NCI-H345 treated with DMSO at 0.1 percent for 48 hours (cell line): ENCODE measurements around the gene SLC41A1.
A peak's percentile ranks its signal among the peaks of the same experiment; 100 is the strongest.

Experiments
- DNase-seq: peaks from one replicate; lab custom pipeline; 2025; ENCODE audit not compliant: unreplicated experiment; lab: John Stamatoyannopoulos, UW

The SLC41A1 gene

GRCh38 chr1:205760606-205761005 is 52.4 kb downstream of the SLC41A1 start:
- DNase-seq = no peak

GRCh38 chr1:205756552-205756951 is 56.4 kb downstream of the SLC41A1 start:
- DNase-seq = no peak

DNA sequence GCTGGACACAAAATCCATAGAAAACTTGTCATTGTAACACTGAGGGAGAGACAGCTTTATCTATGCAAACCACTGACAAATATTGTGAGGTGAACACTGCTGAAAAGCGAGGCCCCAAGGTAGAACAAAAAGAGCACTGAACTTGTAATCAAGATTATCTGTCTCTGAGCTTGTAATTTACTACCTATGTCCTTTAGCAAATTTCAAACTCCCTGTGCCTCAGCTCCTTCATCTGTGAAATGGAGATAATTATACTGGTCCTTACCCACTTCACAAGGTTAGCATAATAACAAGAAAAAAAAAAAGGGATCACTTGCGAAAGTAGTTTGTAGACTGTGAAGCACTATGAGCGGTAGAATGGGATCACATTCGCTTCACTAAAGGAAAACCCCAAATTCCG is 58.1 kb downstream of the SLC41A1 start:
- no peak for DNase-seq

DNA sequence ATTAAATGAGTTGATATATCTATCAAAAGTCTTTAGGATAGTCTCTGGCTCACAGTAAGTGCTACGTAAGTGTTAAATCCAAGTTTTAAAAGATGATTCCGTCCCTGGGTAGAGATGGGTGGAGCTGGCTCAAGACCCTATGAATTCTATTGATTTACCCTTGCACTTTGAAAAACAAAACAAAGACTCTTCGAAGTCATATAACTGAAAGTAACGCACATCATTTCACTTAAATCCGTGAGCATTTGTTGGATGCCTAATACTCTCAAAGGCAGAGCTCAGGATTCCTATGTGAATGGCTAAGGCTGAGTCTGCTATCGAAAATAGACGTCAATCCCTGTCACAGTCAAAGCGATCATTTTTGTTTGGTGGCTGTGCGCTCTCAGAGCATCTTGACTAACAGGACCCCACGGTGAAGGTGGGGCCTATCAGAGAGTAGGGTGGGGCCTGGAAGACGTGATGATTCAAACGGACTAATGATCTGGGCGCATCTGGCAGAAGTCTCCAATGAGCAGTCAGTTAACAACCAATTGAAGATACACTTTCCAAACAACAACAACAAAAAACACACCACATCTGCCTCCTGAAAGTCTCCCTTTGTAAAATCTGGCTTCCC is 61.9 kb downstream of the SLC41A1 start:
- no peak for DNase-seq

DNA sequence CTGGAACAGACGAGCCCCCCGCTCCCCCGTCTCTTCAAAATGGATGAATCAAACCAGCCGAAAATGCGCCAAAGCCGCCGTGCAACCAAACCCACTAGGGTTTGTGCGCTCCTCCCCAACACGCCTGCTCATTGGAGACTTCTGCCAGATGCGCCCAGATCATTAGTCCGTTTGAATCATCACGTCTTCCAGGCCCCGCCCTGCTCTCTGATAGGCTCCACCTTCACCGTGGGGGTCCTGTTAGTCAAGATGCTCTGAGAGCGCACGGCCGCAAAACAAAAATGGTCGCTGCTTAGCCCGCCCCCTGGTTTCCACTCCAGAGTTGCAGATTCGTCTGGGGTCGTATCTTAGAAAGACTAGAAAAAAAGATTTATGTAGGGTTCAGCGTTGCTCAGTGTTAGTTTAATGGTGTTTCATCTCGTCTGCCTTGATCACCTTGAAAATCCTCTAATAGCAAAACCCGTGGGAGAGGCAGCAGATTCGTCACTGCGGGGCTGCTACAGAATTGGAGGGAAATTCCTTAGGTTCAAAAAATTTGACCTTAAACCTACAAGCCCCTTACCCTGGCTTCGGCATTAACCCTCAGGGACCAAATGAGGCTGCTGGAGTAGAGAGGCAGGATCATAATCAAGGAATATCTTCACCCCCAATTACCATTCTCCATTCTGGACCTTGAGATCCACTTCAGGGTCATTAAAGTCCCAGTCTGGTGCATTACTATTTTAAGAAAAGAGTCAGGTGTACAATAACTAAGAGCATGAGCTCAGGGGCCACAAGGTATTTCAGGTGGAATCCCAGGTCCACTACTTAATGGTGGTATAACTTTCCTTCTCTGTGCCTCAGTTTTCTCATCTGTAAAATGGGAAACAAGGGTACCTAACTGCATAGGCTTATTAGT is 62.6 kb downstream of the SLC41A1 start, which contains the start of gene NUCKS1:
Gene NUCKS1 (minus strand): TSS at position 45 of the 898 bp plus-strand sequence. CDS start 209 bp downstream, outside the sequence.
- peak; percentile 98 for DNase-seq

DNA sequence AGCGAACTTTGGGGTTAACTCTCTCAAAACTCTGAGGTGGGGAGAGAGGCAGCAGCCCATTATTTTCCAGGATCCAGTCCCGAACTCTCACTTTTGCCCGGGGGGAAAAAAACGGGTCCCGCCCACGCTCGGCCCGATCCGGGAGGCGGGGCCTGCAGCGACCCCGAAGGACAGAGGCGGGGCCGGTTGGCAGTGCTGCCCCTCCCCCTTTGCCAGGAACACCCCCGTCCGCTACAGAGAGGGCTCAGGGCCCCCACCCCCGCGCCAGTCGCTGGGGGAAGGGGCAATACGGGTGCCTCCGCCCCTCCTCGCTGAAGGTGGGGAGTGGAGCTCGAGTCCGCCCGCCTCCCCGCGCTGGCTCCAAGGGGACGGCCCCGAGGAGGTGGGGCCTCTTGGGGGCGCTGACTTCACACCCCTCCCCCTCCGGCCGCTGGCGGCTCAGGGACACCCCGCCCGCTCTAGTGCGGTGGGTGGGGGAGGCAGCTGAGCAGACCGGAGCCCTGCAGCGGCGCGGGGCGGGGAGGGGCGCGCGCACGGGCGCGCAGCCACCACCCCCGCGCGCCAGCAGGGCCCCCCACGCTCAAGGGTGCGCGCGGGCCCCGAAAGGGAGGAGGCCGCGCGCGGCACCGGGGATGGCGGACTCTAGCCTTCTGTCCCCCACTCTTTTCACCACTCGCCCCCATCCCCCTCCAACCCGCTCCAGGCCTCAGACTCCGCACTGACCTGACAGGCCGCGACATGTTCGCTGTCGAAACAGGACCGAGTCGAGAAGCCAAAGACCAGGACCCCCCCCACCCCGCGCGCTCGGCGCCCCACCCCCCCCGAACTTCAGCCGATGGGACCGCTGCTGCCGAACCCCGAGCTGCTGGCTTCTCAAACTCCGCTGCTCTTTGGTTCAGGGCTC is 63.5 kb downstream of the SLC41A1 start:
- DNase-seq = peak; percentile 87

DNA sequence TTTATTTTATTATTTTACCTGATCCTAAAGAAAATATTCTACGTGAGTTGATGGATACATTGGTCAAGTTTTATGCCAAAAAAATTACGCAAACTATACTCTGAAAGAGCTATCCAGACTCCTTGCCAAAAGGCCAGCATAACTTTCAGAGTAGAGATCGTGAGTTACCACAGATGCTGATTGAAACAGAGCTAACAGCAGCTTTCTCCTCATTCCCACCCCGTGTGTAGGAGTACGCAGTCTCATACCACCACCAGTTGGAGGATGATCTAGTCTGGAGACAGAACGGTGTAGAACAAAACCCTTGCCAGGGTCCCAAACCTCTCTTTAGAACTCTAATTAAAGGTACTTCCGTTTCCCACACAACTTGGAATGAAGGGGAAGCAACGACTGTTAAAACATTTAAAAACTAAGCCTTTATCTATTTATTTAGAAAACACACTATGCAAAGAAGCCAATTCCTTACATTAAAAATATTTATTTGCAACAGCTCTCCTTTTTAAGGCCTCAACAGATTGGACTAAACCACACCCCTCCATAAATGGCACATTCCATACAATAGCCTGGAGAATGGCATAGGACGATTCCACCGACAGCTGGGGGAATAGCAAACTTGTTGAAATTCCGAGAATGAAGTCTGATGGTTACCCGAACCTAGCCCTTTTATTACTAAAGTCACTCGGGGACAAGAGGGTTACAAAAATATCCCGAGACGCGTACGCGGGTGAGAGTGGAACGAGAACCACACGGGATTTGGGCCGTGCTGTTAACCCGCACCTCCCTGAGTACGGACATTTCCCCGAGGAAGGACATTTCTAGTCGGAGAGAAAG is 64.4 kb downstream of the SLC41A1 start:
- peak; percentile 62 for DNase-seq

DNA sequence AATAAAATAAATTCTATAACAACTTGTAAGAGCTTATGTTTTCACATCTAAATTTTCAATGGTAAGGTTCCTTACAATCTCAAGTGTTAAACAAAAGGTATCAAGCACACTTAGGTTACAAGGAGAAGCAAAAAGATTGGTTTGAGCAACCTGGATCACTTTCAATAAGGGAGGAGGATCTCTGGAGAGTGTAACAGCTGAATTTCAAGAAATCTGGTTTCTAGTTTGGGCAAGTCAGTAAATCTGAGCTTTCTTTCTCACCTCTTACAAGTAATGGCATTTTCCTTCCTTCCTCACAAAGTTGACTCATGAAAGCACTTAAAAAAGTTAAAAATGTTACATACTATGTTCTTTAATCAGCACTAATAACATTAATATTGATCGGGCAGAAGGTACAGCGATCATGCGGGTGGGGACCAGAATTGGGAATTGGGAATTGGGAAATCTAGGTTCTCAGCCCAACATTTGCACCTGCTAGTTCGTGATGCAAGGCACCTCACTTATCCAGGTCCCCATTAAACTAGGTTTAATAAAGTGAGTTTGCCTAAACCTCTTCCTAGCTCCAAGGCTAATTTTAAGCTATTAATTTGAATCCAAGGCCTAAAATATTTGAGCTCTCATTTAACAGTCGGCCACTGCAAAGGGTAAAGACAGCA is 66.1 kb downstream of the SLC41A1 start:
- no peak for DNase-seq

GRCh38 chr1:205744403-205744802 is 68.6 kb downstream of the SLC41A1 start:
- DNase-seq = no peak

GRCh38 chr1:205743977-205744376 is 69.0 kb downstream of the SLC41A1 start:
- no peak for DNase-seq

GRCh38 chr1:205741681-205742080 is 71.3 kb downstream of the SLC41A1 start:
- DNase-seq = no peak

DNA sequence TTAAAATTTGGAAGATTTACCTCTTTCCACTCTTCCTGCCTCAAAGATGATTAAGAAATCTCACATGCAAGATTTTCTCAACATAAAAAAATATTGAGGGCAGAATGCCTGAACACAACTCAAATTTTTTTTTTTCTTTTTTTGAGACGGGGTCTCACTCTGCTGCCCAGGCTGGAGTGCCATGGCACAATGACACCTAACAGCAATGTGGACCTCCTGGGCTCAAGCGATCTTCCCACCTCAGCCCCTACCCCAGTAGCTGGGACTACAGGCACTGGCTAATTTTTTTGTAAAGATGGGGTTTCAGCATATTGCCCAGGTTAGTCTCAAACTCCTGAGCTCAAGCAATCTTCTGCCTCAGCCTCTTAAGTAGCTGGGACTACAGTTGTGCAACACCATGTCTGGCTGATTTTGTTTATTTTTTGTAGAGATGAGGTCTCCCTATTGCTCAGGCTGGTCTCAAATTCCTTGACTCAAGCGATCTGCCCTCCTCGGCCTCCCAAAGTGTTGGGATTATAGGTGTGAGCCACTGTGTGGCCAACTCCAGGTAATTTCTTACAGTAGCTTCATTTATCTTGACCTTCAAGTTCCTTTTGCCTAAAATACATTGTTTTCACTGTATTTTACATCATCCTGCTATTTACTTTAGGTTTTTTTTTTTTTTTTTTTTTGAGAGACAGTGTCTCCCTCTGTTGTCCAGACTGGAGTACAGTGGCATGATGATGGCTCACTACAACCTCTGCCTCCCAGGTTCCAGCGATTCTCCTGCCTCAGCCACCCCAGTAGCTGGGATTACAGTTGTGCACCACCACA is 73.4 kb downstream of the SLC41A1 start:
- no peak for DNase-seq
